Memory B cell (primary cell): ENCODE data around the gene MRPL1.
"Not testable (repeated sequence)": the region's sequence is repeated elsewhere in the genome, so short reads cannot be mapped to it uniquely, and the experiment has no call there.

Experiments
- ATAC-seq: fragments of 150-1000 bp; cut with Tn5 transposase; 2 replicates; pipeline ENCODE4 v1.10.0; 2021; ENCODE audit warnings: low read depth, mild to moderate bottlenecking, moderate library complexity
- DNase-seq, 2 donors: peaks; one replicate each; pipeline ENCODE4 v3.0.0; 2022; ENCODE audit warnings: low spot score in 2 of 2
- H3K27ac Mint-ChIP-seq: one replicate; pipeline ENCODE4 v1.8.0; 2022; ENCODE audit warnings: mild to moderate bottlenecking, moderate library complexity, mixed read lengths
- H3K27me3 Mint-ChIP-seq: one replicate; pipeline ENCODE4 v1.8.0; 2022; ENCODE audit warnings: mixed read lengths
- H3K36me3 Mint-ChIP-seq: one replicate; pipeline ENCODE4 v1.8.0; 2022; ENCODE audit warnings: mild to moderate bottlenecking, mixed read lengths
- H3K4me1 Mint-ChIP-seq: one replicate; pipeline ENCODE4 v1.8.0; 2022; ENCODE audit warnings: mixed read lengths
- H3K4me3 Mint-ChIP-seq: one replicate; pipeline ENCODE4 v1.8.0; 2022; ENCODE audit warnings: mild to moderate bottlenecking, moderate library complexity, mixed read lengths
- H3K9me3 Mint-ChIP-seq: one replicate; pipeline ENCODE4 v1.8.0; 2022; ENCODE audit warnings: mixed read lengths

Gene MRPL1

DNA sequence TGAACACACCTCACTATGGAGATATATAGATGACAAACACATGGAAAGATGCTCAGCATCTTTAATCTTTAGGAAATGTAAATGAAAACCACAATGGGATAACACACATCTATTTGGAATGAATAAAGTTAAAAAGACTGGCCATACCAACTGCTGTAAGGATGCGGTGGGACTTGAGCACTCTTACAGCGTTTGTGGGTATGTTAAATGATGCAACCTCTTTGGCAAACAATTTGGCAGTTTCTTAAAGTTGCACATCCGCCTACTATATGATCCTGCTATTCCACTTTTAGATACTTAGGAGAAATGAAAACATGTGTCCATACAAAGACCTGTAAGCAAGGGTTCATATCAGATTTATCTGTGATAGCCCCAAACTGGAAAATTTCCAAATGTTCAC is 50.7 kb downstream of the MRPL1 start:
- no peak overlapping the region for H3K4me3 Mint-ChIP-seq
- H3K4me1 Mint-ChIP-seq, result peaks cover 19% of the 10 kb centered on the region
- H3K27me3 Mint-ChIP-seq, result no peaks in the 10 kb centered on the region
- ATAC-seq (no peak), DNase-seq (no peak)
- peaks cover 13% of the 10 kb centered on the region for H3K36me3 Mint-ChIP-seq
- peaks cover 3% of the 10 kb centered on the region for H3K9me3 Mint-ChIP-seq
- H3K27ac Mint-ChIP-seq, result no peak overlapping the region

- no peak for DNase-seq
- H3K36me3 Mint-ChIP-seq, result peaks cover 23% of the 10 kb centered on the region
- no peak overlapping the region for H3K4me3 Mint-ChIP-seq
- no peaks in the 10 kb centered on the region for H3K27me3 Mint-ChIP-seq
- no peak overlapping the region for H3K27ac Mint-ChIP-seq
- H3K9me3 Mint-ChIP-seq, result peaks cover 4% of the 10 kb centered on the region
- ATAC-seq, result no peak
- peaks cover 16% of the 10 kb centered on the region for H3K4me1 Mint-ChIP-seq
Observed at GRCh38 chr4:77917075-77917474, 54.4 kb downstream of the MRPL1 start.

- peaks cover 5% of the 10 kb centered on the region for H3K9me3 Mint-ChIP-seq
- peaks cover 27% of the 10 kb centered on the region for H3K36me3 Mint-ChIP-seq
- peaks cover 16% of the 10 kb centered on the region for H3K4me1 Mint-ChIP-seq
- no peak overlapping the region for H3K4me3 Mint-ChIP-seq
- DNase-seq (no peak), ATAC-seq (peak; percentile 24)
- H3K27me3 Mint-ChIP-seq, result no peaks in the 10 kb centered on the region
- no peak overlapping the region for H3K27ac Mint-ChIP-seq
Observed at GRCh38 chr4:77917601-77918000, 55.0 kb downstream of the MRPL1 start.

- Mint-ChIP-seq H3K27ac (no peak overlapping the region), H3K36me3 (peaks cover 35% of the 10 kb centered on the region), H3K9me3 (peaks cover 2% of the 10 kb centered on the region), H3K27me3 (no peaks in the 10 kb centered on the region), H3K4me3 (no peak overlapping the region), H3K4me1 (peaks cover 16% of the 10 kb centered on the region)
- ATAC-seq (no peak), DNase-seq (no peak)
Observed at GRCh38 chr4:77920371-77920770, 57.7 kb downstream of the MRPL1 start.

DNA sequence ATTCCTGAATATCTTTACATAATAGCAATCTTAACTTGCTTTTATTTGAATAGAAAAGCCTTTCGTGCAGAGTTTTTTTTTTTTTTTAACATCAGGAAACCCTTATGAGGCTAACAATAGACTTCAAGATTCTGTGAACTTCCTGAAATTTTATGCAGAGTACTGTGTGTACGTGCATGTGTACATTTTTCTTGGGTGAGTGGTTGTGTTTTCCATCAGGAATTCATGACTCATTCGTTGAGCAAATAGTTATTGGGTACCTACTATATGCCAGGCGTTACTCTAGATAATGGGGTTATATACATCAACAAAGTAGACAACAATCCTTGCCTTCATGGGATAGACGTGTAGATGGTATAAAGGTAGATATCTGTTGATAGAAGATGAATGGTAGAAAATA is 59.1 kb downstream of the MRPL1 start:
- Mint-ChIP-seq H3K9me3 (peaks cover 4% of the 10 kb centered on the region), H3K27ac (no peak overlapping the region), H3K27me3 (no peaks in the 10 kb centered on the region), H3K36me3 (peaks cover 40% of the 10 kb centered on the region), H3K4me1 (peaks cover 16% of the 10 kb centered on the region), H3K4me3 (no peak overlapping the region)
- no peak for DNase-seq
- no peak for ATAC-seq

DNA sequence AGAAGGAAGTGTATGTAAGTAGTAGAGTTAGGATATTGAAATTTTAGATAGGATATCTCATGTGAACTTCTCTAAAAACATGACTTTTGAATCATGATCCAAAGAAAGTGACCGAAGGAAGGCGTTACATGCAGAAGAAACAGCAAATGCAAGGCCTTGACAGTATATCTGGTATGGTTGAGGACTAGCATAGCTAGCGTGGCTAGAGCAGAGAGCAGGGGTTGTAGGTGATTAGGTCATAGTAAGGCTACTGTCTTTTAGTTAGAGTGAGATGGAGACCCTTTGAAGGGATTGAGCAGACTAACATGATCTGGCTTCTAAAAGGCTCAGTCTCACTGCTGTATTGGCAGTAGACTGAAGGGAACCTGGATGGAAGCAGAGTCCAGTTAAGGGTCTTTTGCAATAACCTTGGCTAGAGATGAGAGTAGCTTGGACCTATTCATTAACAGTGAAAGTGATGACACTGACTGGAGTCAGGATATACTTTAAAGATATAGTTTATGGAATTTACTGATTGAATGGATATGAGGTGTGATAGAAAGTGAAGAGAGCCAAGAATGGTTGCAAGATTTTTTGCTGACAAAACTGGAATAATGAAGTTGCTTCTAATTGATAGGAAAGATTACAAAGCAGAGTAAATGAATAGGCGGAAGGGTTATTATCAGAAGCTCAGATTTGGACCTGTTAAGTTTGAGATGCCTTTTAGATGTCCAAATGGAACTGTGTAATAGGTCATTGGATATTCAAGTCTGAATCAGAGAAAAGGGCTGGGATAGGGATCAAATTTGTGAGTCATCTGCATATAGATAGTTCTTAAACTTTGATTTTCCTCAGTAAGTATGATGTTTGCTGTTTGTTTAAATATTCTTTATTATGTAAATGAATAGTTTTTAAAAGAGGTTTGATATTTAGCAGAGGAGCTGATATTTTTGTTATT is 59.8 kb downstream of the MRPL1 start:
- ATAC-seq, result no peak
- no peak for DNase-seq
- peaks cover 4% of the 10 kb centered on the region for H3K9me3 Mint-ChIP-seq
- no peak overlapping the region for H3K4me3 Mint-ChIP-seq
- peaks cover 40% of the 10 kb centered on the region for H3K36me3 Mint-ChIP-seq
- H3K4me1 Mint-ChIP-seq, result peaks cover 12% of the 10 kb centered on the region
- no peaks in the 10 kb centered on the region for H3K27me3 Mint-ChIP-seq
- H3K27ac Mint-ChIP-seq, result no peak overlapping the region

DNA sequence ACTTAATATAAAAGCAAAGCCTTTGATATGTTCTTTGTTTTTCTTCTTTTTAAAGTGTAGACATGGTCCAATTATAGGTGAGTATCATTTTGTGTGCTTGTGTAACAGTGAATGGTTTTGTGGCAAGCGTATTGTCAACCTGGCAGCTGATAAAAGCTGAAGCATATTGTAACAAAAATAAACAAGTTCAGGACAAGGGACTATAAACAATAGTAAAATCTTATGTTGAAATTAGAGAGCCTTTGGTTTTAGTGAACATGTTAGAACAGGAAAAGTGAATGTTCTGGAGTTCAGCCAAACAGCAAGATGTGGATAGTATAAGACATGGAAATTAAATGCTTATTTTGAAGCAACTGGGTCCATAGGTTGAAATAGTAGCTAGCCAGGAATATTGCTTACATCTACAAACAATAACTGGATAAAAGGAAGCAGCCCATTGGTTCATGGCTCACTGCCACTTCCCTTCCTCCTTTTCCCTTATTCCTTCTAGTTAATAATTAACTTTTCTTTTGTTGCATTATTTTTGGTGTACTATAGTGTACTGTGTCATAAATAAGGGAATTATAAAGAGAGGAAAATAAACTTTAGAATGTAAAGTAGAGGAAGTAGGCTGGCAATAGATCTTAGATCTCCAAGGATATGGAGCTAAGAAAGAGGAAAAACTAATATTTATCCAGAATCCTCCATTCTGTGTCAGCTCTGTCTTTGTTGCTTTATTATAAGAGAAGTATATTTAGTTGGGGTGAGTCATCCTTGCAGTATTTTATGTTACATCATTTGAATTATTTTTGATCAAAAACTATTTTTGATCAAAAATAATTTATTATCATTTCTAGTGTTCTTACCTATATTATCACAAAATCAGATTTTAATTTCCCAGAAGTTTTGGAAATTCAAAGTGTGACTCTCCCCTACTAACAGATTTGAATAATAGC is 65.6 kb downstream of the MRPL1 start:
- Mint-ChIP-seq H3K4me1 (no peaks in the 10 kb centered on the region), H3K27ac (no peak overlapping the region), H3K4me3 (no peak overlapping the region), H3K27me3 (no peaks in the 10 kb centered on the region), H3K36me3 (peaks cover 45% of the 10 kb centered on the region), H3K9me3 (peaks cover 2% of the 10 kb centered on the region)
- no peak for DNase-seq
- no peak for ATAC-seq

GRCh38 chr4:77930154-77930639 is 67.6 kb downstream of the MRPL1 start:
- H3K27ac Mint-ChIP-seq, result no peak overlapping the region
- H3K36me3 Mint-ChIP-seq, result peaks cover 39% of the 10 kb centered on the region

DNA sequence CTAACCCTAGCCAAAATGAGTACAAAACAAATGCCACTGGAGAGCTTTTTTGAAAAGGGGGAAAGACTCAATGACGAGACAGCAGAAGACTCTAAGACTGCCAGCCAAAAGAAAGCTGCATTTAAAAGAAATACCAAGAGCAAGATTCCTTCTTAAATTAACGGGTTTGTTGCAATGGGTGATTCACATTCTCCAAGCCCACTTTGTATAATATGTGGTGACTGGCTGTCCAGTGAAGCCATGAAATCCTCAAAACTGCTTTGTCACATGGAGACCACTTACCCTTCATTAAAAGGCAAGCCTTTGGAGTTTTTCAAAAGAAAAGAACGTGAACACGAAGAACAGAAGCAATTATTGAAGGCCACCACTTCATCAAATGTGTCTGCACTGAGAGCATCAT is 68.2 kb downstream of the MRPL1 start:
- ATAC-seq (no peak), DNase-seq (no peak)
- no peaks in the 10 kb centered on the region for H3K9me3 Mint-ChIP-seq
- no peak overlapping the region for H3K27ac Mint-ChIP-seq
- no peak overlapping the region for H3K4me3 Mint-ChIP-seq
- no peaks in the 10 kb centered on the region for H3K27me3 Mint-ChIP-seq
- no peaks in the 10 kb centered on the region for H3K4me1 Mint-ChIP-seq
- peaks cover 36% of the 10 kb centered on the region for H3K36me3 Mint-ChIP-seq

More at GRCh38 chr4:77930154-77930639, 67.6 kb downstream of the MRPL1 start:
- DNase-seq (no peak), ATAC-seq (no peak)
- Mint-ChIP-seq H3K4me1 (no peaks in the 10 kb centered on the region), H3K27me3 (no peaks in the 10 kb centered on the region), H3K9me3 (peaks cover 2% of the 10 kb centered on the region), H3K4me3 (no peak overlapping the region)

GRCh38 chr4:77931452-77932135 is 69.0 kb downstream of the MRPL1 start:
- H3K27ac Mint-ChIP-seq, result no peak overlapping the region
- no peaks in the 10 kb centered on the region for H3K9me3 Mint-ChIP-seq
- no peaks in the 10 kb centered on the region for H3K27me3 Mint-ChIP-seq
- DNase-seq (no peak), ATAC-seq (no peak)
- no peaks in the 10 kb centered on the region for H3K4me1 Mint-ChIP-seq
- no peak overlapping the region for H3K4me3 Mint-ChIP-seq
- H3K36me3 Mint-ChIP-seq, result peaks cover 34% of the 10 kb centered on the region

- Mint-ChIP-seq H3K9me3 (peaks cover 5% of the 10 kb centered on the region), H3K4me1 (peaks cover 3% of the 10 kb centered on the region), H3K27me3 (no peaks in the 10 kb centered on the region), H3K4me3 (no peak overlapping the region), H3K27ac (no peak overlapping the region), H3K36me3 (peaks cover 45% of the 10 kb centered on the region)
- no peak for ATAC-seq
- no peak for DNase-seq
Observed at GRCh38 chr4:77938560-77938959, 75.9 kb downstream of the MRPL1 start.

- not testable (repeated sequence) for H3K4me1 Mint-ChIP-seq, H3K4me3 Mint-ChIP-seq, H3K27ac Mint-ChIP-seq, H3K9me3 Mint-ChIP-seq, DNase-seq, H3K27me3 Mint-ChIP-seq, ATAC-seq
- peaks cover 38% of the 10 kb centered on the region for H3K36me3 Mint-ChIP-seq
Observed at GRCh38 chr4:77945929-77946328, 83.3 kb downstream of the MRPL1 start.

- no peak for ATAC-seq
- Mint-ChIP-seq H3K36me3 (peaks cover 23% of the 10 kb centered on the region), H3K4me1 (no peaks in the 10 kb centered on the region), H3K27ac (no peak overlapping the region), H3K27me3 (no peaks in the 10 kb centered on the region), H3K9me3 (peaks cover 3% of the 10 kb centered on the region), H3K4me3 (no peak overlapping the region)
- no peak for DNase-seq
Observed at GRCh38 chr4:77950203-77950602, 87.6 kb downstream of the MRPL1 start.
